DND-41 (cell line): ENCODE data around the gene STEAP4.
"Not testable (repeated sequence)": the region's sequence is repeated elsewhere in the genome, so short reads cannot be mapped to it uniquely, and the experiment has no call there.

Source experiments
- EZH2 ChIP-seq: IDR thresholded peaks from 3 replicates; pipeline ENCODE4 v1.6.1; 2012; ENCODE audit warnings: borderline replicate concordance, low read depth, mild to moderate bottlenecking, moderate library complexity, low read length, inconsistent platforms; ENCODE audit not compliant: severe bottlenecking
- TF ChIP-seq, protein P1 (sequence below): IDR thresholded peaks from 2 replicates; pipeline ENCODE4 v1.5.1; 2012; ENCODE audit warnings: borderline replicate concordance, low read length, moderate library complexity, mild to moderate bottlenecking; ENCODE audit not compliant: poor library complexity, severe bottlenecking; ENCODE audit errors: extremely low read depth

DNA sequence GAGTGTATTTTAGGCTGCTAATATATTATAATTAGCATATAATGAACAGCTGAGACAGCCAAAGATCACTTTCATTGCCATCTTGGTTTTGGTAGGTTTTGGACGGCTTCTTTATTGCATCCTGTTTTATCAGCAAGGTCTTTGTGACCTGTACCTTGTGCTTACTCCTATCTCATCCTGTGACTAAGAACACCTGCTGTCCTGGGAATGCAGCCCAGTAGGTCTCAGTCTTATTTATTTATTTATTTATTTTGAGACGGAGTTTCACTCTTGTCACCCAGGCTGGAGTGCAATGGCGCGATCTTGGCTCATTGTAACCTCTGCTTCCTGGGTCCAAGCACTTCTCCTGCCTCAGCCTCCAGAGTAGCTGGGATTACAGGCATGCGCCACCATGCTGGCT lies 31.8 kb downstream of the STEAP4 start:
- TF ChIP-seq, protein P1, sequence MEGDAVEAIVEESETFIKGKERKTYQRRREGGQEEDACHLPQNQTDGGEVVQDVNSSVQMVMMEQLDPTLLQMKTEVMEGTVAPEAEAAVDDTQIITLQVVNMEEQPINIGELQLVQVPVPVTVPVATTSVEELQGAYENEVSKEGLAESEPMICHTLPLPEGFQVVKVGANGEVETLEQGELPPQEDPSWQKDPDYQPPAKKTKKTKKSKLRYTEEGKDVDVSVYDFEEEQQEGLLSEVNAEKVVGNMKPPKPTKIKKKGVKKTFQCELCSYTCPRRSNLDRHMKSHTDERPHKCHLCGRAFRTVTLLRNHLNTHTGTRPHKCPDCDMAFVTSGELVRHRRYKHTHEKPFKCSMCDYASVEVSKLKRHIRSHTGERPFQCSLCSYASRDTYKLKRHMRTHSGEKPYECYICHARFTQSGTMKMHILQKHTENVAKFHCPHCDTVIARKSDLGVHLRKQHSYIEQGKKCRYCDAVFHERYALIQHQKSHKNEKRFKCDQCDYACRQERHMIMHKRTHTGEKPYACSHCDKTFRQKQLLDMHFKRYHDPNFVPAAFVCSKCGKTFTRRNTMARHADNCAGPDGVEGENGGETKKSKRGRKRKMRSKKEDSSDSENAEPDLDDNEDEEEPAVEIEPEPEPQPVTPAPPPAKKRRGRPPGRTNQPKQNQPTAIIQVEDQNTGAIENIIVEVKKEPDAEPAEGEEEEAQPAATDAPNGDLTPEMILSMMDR, result not testable (repeated sequence)
- TF ChIP-seq EZH2, result not testable (repeated sequence)
